Adrenal gland (tissue), 12 donors: ENCODE data around the gene TMCC3. TPM values are rescaled to one million over a fixed set of nuclear protein-coding genes. Genes with fewer than 3 reads are reported as not detected.

Experiments used
- DNase-seq, 7 donors: peaks; one replicate each; pipeline ENCODE4 v3.0.0-alpha.2; 2019 to 2020
- H3K27ac ChIP-seq, 5 donors: fragments of 200-600 bp; sonication (generic) in 4 of 5; 1 replicate in 3 of 5; 2 replicates in 2 of 5; pipeline versions ENCODE4 v1.5.1 to v1.8.0; 2016 to 2020; ENCODE audit warnings: mild to moderate bottlenecking in 1 of 5
- H3K27me3 ChIP-seq: fragments of 200-600 bp; 2 replicates; pipeline ENCODE4 v1.8.0; 2021
- H3K36me3 ChIP-seq, 2 donors: fragments of 200-600 bp; replicated peaks in 1 of 2; 1 replicate in 1 of 2; 2 replicates in 1 of 2; pipeline versions ENCODE4 v1.5.1 to v1.8.0; 2018 to 2022
- H3K4me1 ChIP-seq, 2 donors: fragments of 200-600 bp; replicated peaks in 1 of 2; 1 replicate in 1 of 2; 2 replicates in 1 of 2; pipeline versions ENCODE4 v1.5.1 to v1.8.0; 2018 to 2021
- H3K4me3 ChIP-seq, 4 donors: fragments of 200-600 bp; sonication (generic) in 3 of 4; one replicate each; pipeline ENCODE4 v1.5.1; 2016 to 2018
- H3K9me3 ChIP-seq, 3 donors: fragments of 200-600 bp; sonication (generic) in 1 of 3; replicated peaks in 1 of 3; 1 replicate in 2 of 3; 2 replicates in 1 of 3; pipeline versions ENCODE4 v1.5.1 to v1.8.0; 2016 to 2021
- POLR2A ChIP-seq, 2 donors: fragments of 450-650 bp; IDR thresholded peaks; one replicate each; pipeline ENCODE4 v1.6.1; 2017; ENCODE audit warnings: antibody characterized with exemption in 2 of 2, mild to moderate bottlenecking in 2 of 2, moderate library complexity in 1 of 2
- WGBS, 4 donors: extraction: QIAGEN DNeasy Blood & Tissue Kit in 2 of 4; methylation state at CpG; one replicate each; pipeline versions ENCODE4 v1.1.5 to v1.1.7; 2013 to 2017; 5-methylcytosine and 5-hydroxymethylcytosine counted together
- intact Hi-C, 2 donors: fragments of 100-400 bp; cut with DNase I; formaldehyde crosslinking; loops; one replicate each; pipeline versions ENCODE4 v1.14.1 to v1.15.0; 2022 to 2023
- polyA plus RNA-seq, 3 donors: library from polyadenylated mRNA; stranded (reverse); fragments of 200-250 nt in 2 of 3; fragments of 350-450 nt in 1 of 3; fragmentation: Illumina TruSeq in 1 of 3; extraction: RNeasy Lipid Tissue Mini Kit (QIAGEN cat#74804) in 1 of 3; gene quantifications; one replicate each; pipeline ENCODE4 v1.2.3, GENCODE V29; 2013 to 2014
- total RNA-seq, 9 donors: library from RNA; depleted of rRNA in 4 of 9; stranded (reverse); fragments of >200 nt in 4 of 9; fragments of 120-200 nt in 1 of 9; fragmentation: NEBNext Ultra II Directional in 1 of 9; extraction: Animal tissue kit (Norgen Biotek cat#: 25700) in 1 of 9; gene quantifications; one replicate each; pipeline versions ENCODE4 v1.1.0 to v1.2.4, GENCODE V29; 2013 to 2023
- TF ChIP-seq, protein P1 (sequence below), 6 experiments: fragments of 450-650 bp in 4 of 6; fragments of 200-600 bp in 2 of 6; sonication (generic) in 1 of 6; IDR thresholded peaks; 1 replicate in 5 of 6; 2 replicates in 1 of 6; pipeline versions ENCODE4 v1.5.1 to v1.8.0; 2016 to 2021; ENCODE audit warnings: antibody characterized with exemption in 6 of 6, mild to moderate bottlenecking in 2 of 6, moderate library complexity in 1 of 6
- donor health status: healthy with polysubstance abuse.
- donor health status: Bipolar disorder and iron deficiency.
- donor health status: DM: yes; HTN: yes; CAD: no.
- donor health status: DM: no; HTN: no; CAD: no.
- donor health status: DM: no; HTN: no; CAD: no.
- donor health status: DM: yes; HTN: yes; CAD: no.

Gene TMCC3
- total and polyA plus RNA-seq, 12 donors = 1.2 to 13.4 (median 6.7) TPM

DNA sequence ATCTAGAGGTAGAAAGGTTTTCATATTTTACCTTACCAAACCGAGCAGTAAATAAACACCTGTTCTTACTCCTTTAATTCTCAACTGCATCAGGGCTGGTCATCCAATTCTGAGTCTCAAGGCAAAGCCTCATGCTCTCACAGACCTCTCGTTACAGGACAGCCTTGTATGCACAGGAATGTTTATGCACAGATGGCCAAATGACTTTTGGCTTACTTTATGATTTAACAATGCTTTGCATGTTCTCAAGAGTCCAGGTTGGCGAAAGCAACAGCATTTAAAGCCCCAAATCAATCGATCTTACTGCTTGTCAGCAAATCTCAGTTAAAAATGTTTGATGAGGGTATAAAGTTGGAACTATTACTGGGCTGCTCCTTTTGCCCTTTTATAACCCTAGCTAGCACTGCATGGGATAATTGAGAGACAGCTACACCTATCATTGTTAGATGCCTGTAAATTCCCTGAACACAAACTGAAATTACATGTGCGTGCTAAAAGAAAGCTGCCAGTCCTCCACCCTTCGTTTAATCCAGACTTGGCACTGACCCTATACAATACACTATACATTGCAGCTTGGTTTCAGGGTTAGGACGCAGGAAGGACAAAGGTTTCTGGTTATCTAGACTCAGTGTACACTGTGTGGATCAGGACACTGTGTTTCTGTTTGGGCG, 63.6 kb downstream of the TMCC3 start:
- intact Hi-C loops = no loop called here
- Histone ChIP-seq H3K4me1 (peaks cover 0 to 21% of the 10 kb centered on the region in 2 donors), H3K36me3 (no peaks in the 10 kb centered on the region), H3K27ac (peak overlapping the region in 1 of 5 donors; percentile 59), H3K4me3 (no peak overlapping the region), H3K9me3 (no peaks in the 10 kb centered on the region), H3K27me3 (no peaks in the 10 kb centered on the region)
- TF ChIP-seq, protein P1, sequence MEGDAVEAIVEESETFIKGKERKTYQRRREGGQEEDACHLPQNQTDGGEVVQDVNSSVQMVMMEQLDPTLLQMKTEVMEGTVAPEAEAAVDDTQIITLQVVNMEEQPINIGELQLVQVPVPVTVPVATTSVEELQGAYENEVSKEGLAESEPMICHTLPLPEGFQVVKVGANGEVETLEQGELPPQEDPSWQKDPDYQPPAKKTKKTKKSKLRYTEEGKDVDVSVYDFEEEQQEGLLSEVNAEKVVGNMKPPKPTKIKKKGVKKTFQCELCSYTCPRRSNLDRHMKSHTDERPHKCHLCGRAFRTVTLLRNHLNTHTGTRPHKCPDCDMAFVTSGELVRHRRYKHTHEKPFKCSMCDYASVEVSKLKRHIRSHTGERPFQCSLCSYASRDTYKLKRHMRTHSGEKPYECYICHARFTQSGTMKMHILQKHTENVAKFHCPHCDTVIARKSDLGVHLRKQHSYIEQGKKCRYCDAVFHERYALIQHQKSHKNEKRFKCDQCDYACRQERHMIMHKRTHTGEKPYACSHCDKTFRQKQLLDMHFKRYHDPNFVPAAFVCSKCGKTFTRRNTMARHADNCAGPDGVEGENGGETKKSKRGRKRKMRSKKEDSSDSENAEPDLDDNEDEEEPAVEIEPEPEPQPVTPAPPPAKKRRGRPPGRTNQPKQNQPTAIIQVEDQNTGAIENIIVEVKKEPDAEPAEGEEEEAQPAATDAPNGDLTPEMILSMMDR (IDR thresholded peaks at IDR 0.05) = no peak
- no peak for TF ChIP-seq POLR2A (IDR thresholded peaks at IDR 0.05)
- peak in 1 of 7 donors; percentile 20 for DNase-seq
- WGBS, 4 donors = 39 to 74% (median 68%) methylated on average over 6 to 8 of the region's 8 CpGs

DNA sequence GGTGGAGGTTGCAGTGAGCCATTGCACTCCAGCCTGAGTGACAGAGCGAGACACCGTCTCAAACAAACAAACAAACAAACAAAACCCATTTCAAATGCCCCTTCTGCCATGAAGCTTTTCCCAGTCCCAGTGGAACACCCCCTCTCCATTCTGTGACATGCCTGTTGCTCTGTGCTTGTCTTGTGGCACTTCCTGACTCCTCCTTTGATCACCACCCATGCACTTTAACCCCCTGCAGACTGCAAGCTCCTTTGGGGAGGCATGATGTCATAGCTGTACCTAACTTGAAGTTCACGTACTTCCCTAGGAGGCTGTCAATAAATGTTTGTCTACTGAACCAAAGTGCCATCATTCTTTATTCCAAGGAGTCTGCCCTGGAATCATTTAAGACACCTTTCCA, 64.7 kb downstream of the TMCC3 start:
- no peaks in the 10 kb centered on the region for H3K27me3 ChIP-seq
- WGBS, 4 donors = 90 to 100% (median 96%) methylated on average over 3 of the region's 3 CpGs
- H3K9me3 ChIP-seq = no peaks in the 10 kb centered on the region
- no peak overlapping the region for H3K27ac ChIP-seq
- H3K36me3 ChIP-seq = no peaks in the 10 kb centered on the region
- DNase-seq = peak in 1 of 7 donors; percentile 27
- no peak overlapping the region for H3K4me3 ChIP-seq
- no peak for TF ChIP-seq POLR2A (IDR thresholded peaks at IDR 0.05)
- TF ChIP-seq, protein P1 (IDR thresholded peaks at IDR 0.05) = no peak
- intact Hi-C loops = no loop called here
- peaks cover 0 to 21% of the 10 kb centered on the region in 2 donors for H3K4me1 ChIP-seq

DNA sequence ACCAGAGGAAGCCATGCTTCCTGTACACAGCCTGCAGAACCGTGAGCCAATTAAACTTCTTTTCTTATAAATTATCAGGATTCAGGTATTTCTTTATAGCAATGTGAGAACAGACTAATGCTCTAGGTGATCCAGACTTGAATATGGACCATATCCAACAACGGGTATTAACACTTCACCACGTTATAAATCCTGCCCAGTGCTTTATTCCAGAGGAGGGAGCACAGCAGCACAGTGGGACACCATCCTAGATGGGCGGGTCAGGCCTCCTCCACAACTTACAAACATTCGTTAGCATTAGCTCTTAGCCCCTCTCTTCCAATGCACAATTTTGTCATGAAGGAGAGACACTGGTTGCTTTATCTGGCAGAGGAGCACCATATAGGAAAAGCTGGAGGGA, 66.0 kb downstream of the TMCC3 start:
- 79 to 88% (median 82%) methylated on average over 5 of the region's 5 CpGs for WGBS, 4 donors
- intact Hi-C loops = no loop called here
- Histone ChIP-seq H3K27me3 (no peaks in the 10 kb centered on the region), H3K4me3 (no peak overlapping the region), H3K9me3 (no peaks in the 10 kb centered on the region), H3K4me1 (peaks cover 0 to 21% of the 10 kb centered on the region in 2 donors), H3K36me3 (no peaks in the 10 kb centered on the region), H3K27ac (no peak overlapping the region)
- peak in 1 of 7 donors; percentile 5 for DNase-seq
- TF ChIP-seq, protein P1 (IDR thresholded peaks at IDR 0.05) = no peak
- TF ChIP-seq POLR2A (IDR thresholded peaks at IDR 0.05) = no peak

DNA sequence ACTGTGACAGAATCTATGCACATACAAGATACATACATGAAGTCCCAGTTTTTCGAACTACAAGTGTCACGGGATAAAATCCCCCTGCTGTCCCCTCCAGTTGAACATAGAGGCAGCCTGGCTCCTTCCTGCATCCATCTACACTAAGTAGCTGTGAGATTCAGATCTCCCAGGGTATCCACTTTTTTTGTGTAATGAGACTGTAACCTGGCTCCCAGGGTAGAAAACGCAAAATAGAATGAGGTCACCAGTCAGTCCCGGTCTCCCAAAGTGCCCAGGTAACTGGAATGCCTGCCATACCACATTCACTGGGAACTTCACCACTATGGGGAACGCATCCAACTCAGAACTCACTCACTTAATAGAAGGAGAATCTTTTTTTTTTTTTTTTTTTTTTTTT, 67.8 kb downstream of the TMCC3 start:
- Histone ChIP-seq H3K27me3 (no peaks in the 10 kb centered on the region), H3K9me3 (no peaks in the 10 kb centered on the region), H3K4me3 (no peak overlapping the region), H3K4me1 (peaks cover 0 to 14% of the 10 kb centered on the region in 2 donors), H3K27ac (no peak overlapping the region), H3K36me3 (no peaks in the 10 kb centered on the region)
- DNase-seq = no peak
- WGBS, 4 donors = 88 to 98% (median 95%) methylated on average over 5 of the region's 5 CpGs
- no peak for TF ChIP-seq POLR2A (IDR thresholded peaks at IDR 0.05)
- intact Hi-C loops = no loop called here
